Sigmoid colon (tissue), 7 donors: ENCODE data around the gene RAD52. TPM values are rescaled to one million over a fixed set of nuclear protein-coding genes. Genes with fewer than 3 reads are reported as not detected.

Experiments
- DNase-seq: peaks from one replicate; pipeline ENCODE4 v3.0.0-alpha.2; 2019
- H3K27ac ChIP-seq, 4 donors: fragments of 200-600 bp; sonication (generic); one replicate each; pipeline ENCODE4 v1.5.1; 2016 to 2019; ENCODE audit warnings: mild to moderate bottlenecking in 1 of 4
- H3K27me3 ChIP-seq, 3 donors: fragments of 200-600 bp; sonication (generic); one replicate each; pipeline ENCODE4 v1.5.1; 2019; ENCODE audit warnings: mild to moderate bottlenecking in 1 of 3
- H3K36me3 ChIP-seq, 4 donors: fragments of 200-600 bp; sonication (generic); one replicate each; pipeline ENCODE4 v1.5.1; 2016 to 2019
- H3K4me1 ChIP-seq, 4 donors: fragments of 200-600 bp; sonication (generic); one replicate each; pipeline ENCODE4 v1.5.1; 2017 to 2019
- H3K4me3 ChIP-seq, 4 donors: fragments of 200-600 bp; sonication (generic); one replicate each; pipeline ENCODE4 v1.5.1; 2017 to 2019; ENCODE audit warnings: mild to moderate bottlenecking in 2 of 4, moderate library complexity in 1 of 4
- H3K9me3 ChIP-seq, 4 donors: fragments of 200-600 bp in 3 of 4; sonication (generic) in 3 of 4; one replicate each; pipeline versions ENCODE4 v1.5.1 to v1.6.1; 2013 to 2019
- EP300 ChIP-seq, 4 donors: sonication (generic); formaldehyde crosslinking; IDR thresholded peaks; one replicate each; pipeline ENCODE4 v1.6.1; 2017; ENCODE audit warnings: antibody characterized with exemption in 4 of 4
- POLR2A ChIP-seq, 2 donors: fragments of 450-650 bp; IDR thresholded peaks; one replicate each; pipeline ENCODE4 v1.6.1; 2016; ENCODE audit warnings: antibody characterized with exemption in 2 of 2, mild to moderate bottlenecking in 2 of 2, moderate library complexity in 2 of 2
- POLR2AphosphoS5 ChIP-seq, 4 donors: sonication (generic); formaldehyde crosslinking; IDR thresholded peaks; one replicate each; pipeline ENCODE4 v1.6.1; 2017; ENCODE audit warnings: antibody characterized with exemption in 4 of 4
- WGBS, 2 donors: extraction: QIAGEN DNeasy Blood & Tissue Kit; methylation state at CpG; one replicate each; pipeline ENCODE4 v1.1.7; 2013; 5-methylcytosine and 5-hydroxymethylcytosine counted together
- intact Hi-C: fragments of 100-400 bp; cut with DNase I; formaldehyde crosslinking; loops from one replicate; pipeline ENCODE4 v1.15.1; 2023
- polyA plus RNA-seq, 3 donors: library from polyadenylated mRNA; stranded (reverse); fragments of 200-250 nt; gene quantifications; one replicate each; pipeline ENCODE4 v1.2.3, GENCODE V29; 2013
- total RNA-seq, 4 donors: library from RNA; depleted of rRNA; stranded (reverse); fragments of >200 nt; gene quantifications; one replicate each; pipeline ENCODE4 v1.1.0, GENCODE V29; 2016
- TF ChIP-seq, protein P1 (sequence below), 4 experiments: fragments of 450-650 bp in 3 of 4; fragments of 200-600 bp in 1 of 4; IDR thresholded peaks; one replicate each; pipeline ENCODE4 v1.5.1; 2016 to 2019; ENCODE audit warnings: antibody characterized with exemption in 4 of 4, mild to moderate bottlenecking in 3 of 4, moderate library complexity in 2 of 4
- donor health status: healthy with polysubstance abuse.
- donor health status: Bipolar disorder and iron deficiency.
- donor health status: healthy.

Gene RAD52
- total and polyA plus RNA-seq, 7 donors: 6.0 to 41.8 (median 13.8) TPM

GRCh38 chr12:905261-906031 lies 44.0 kb downstream of the RAD52 start:
- H3K27me3 ChIP-seq: no peaks in the 10 kb centered on the region
- intact Hi-C loops: no loop called here
- no peaks in the 10 kb centered on the region for H3K4me1 ChIP-seq
- DNase-seq: no peak
- no peak overlapping the region for H3K4me3 ChIP-seq
- TF ChIP-seq POLR2AphosphoS5 (IDR thresholded peaks at IDR 0.05): no peak
- no peak for TF ChIP-seq EP300 (IDR thresholded peaks at IDR 0.05)
- no peak for TF ChIP-seq POLR2A (IDR thresholded peaks at IDR 0.05)
- TF ChIP-seq, protein P1, sequence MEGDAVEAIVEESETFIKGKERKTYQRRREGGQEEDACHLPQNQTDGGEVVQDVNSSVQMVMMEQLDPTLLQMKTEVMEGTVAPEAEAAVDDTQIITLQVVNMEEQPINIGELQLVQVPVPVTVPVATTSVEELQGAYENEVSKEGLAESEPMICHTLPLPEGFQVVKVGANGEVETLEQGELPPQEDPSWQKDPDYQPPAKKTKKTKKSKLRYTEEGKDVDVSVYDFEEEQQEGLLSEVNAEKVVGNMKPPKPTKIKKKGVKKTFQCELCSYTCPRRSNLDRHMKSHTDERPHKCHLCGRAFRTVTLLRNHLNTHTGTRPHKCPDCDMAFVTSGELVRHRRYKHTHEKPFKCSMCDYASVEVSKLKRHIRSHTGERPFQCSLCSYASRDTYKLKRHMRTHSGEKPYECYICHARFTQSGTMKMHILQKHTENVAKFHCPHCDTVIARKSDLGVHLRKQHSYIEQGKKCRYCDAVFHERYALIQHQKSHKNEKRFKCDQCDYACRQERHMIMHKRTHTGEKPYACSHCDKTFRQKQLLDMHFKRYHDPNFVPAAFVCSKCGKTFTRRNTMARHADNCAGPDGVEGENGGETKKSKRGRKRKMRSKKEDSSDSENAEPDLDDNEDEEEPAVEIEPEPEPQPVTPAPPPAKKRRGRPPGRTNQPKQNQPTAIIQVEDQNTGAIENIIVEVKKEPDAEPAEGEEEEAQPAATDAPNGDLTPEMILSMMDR (IDR thresholded peaks at IDR 0.05): no peak
- H3K27ac ChIP-seq: no peak overlapping the region
- no peaks in the 10 kb centered on the region for H3K9me3 ChIP-seq
- H3K36me3 ChIP-seq: peaks cover 21 to 97% (median 62%) of the 10 kb centered on the region in 4 donors
- 90 to 94% methylated on average over 9 of the region's 9 CpGs for WGBS, 2 donors

GRCh38 chr12:904010-904414 lies 45.5 kb downstream of the RAD52 start:
- Histone ChIP-seq H3K36me3 (peaks cover 23 to 97% (median 57%) of the 10 kb centered on the region in 4 donors), H3K4me3 (no peak overlapping the region), H3K9me3 (no peaks in the 10 kb centered on the region), H3K27ac (no peak overlapping the region), H3K4me1 (no peaks in the 10 kb centered on the region), H3K27me3 (no peaks in the 10 kb centered on the region)
- TF ChIP-seq POLR2A (IDR thresholded peaks at IDR 0.05) (no peak), POLR2AphosphoS5 (IDR thresholded peaks at IDR 0.05) (no peak), EP300 (IDR thresholded peaks at IDR 0.05) (no peak)
- TF ChIP-seq, protein P1 (IDR thresholded peaks at IDR 0.05): no peak
- WGBS, 2 donors: 85 to 91% methylated on average over 5 of the region's 5 CpGs
- intact Hi-C loops: no loop called here
- DNase-seq: no peak

DNA sequence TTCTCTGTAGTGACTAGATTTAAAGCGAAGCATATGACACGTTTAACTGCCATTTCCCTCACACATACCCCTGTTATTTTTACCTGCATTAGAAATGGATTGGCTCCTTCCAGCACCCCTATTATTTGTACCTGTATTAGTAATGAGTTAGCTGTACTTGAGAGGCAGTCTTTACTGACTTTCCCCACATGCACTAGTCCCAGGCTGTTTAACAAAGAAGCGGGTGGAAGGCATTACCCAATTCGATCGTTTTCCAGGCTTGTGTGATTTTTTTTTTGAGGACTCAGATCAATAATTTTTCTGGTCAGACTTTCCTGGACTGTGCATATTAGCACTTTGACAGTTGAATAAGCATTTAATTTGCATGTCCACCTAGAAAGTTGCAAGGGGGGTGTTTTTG lies 46.4 kb downstream of the RAD52 start:
- Histone ChIP-seq H3K4me3 (no peak overlapping the region), H3K36me3 (peaks cover 17 to 96% (median 49%) of the 10 kb centered on the region in 4 donors), H3K27ac (no peak overlapping the region), H3K9me3 (no peaks in the 10 kb centered on the region), H3K27me3 (no peaks in the 10 kb centered on the region), H3K4me1 (no peaks in the 10 kb centered on the region)
- DNase-seq: no peak
- intact Hi-C loops: no loop called here
- 85 to 87% methylated on average over 5 of the region's 5 CpGs for WGBS, 2 donors
- TF ChIP-seq, protein P1 (IDR thresholded peaks at IDR 0.05): no peak
- TF ChIP-seq POLR2A (IDR thresholded peaks at IDR 0.05): no peak
- TF ChIP-seq POLR2AphosphoS5 (IDR thresholded peaks at IDR 0.05): no peak
- TF ChIP-seq EP300 (IDR thresholded peaks at IDR 0.05): no peak

GRCh38 chr12:902581-902980 lies 46.9 kb downstream of the RAD52 start:
- Histone ChIP-seq H3K36me3 (peaks cover 17 to 96% (median 46%) of the 10 kb centered on the region in 4 donors), H3K27ac (no peak overlapping the region), H3K4me3 (no peak overlapping the region), H3K27me3 (no peaks in the 10 kb centered on the region), H3K9me3 (no peaks in the 10 kb centered on the region), H3K4me1 (no peaks in the 10 kb centered on the region)
- WGBS, 2 donors: 71 to 87% methylated on average over 3 of the region's 3 CpGs
- DNase-seq: no peak
- TF ChIP-seq, protein P1 (IDR thresholded peaks at IDR 0.05): no peak
- no peak for TF ChIP-seq POLR2AphosphoS5 (IDR thresholded peaks at IDR 0.05)
- TF ChIP-seq POLR2A (IDR thresholded peaks at IDR 0.05): no peak
- no peak for TF ChIP-seq EP300 (IDR thresholded peaks at IDR 0.05)
- intact Hi-C loops: no loop called here
